Activated CD4-positive, CD25-positive, alpha-beta regulatory T cell (primary cell): ENCODE measurements around the gene EMP3.

Source experiments
- DNase-seq, 4 experiments: peaks; one replicate each; lab custom pipeline; 2025; lab: John Stamatoyannopoulos, UW

EMP3 gene

GRCh38 chr19:48318286-48318987, 6.9 kb upstream of the EMP3 start:
- DNase-seq = no peak

- DNase-seq = peak; percentile 57 to 71 (median 64)
Observed at GRCh38 chr19:48319647-48320541, 5.5 kb upstream of the EMP3 start.

- peak; percentile 78 to 88 (median 84) for DNase-seq
Observed at GRCh38 chr19:48321372-48321621, 4.1 kb upstream of the EMP3 start.

GRCh38 chr19:48321622-48322591, 3.4 kb upstream of the EMP3 start:
- peak; percentile 96 to 99 (median 98) for DNase-seq

- DNase-seq = peak in 2 of 4 experiments; percentile 14 to 16
Observed at GRCh38 chr19:48329167-48329891, 4.0 kb downstream of the EMP3 start.

DNA sequence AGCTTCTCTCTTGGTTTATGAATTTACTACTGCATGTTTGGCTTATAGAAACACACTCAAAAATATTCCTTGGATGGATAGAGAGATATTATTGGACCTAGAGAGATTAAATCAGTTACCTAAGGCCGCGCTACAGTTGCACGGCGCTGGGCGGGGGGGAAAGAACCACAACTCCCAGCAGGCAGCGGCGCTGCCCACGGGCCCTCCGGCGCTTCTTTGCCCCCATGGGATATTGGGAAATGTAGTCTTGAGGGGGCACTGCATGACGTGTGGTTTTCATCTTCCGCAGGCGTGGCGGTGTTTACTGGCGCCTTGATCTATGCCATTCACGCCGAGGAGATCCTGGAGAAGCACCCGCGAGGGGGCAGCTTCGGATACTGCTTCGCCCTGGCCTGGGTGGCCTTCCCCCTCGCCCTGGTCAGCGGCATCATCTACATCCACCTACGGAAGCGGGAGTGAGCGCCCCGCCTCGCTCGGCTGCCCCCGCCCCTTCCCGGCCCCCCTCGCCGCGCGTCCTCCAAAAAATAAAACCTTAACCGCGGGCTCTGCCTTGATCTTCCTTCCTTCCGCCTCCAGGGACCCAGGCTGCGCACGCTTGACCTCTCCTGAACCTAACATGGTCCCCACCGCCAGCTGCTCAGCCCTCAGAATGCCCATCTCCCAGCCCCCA, 4.8 kb downstream of the EMP3 start:
- peak; percentile 55 to 78 (median 66) for DNase-seq

DNA sequence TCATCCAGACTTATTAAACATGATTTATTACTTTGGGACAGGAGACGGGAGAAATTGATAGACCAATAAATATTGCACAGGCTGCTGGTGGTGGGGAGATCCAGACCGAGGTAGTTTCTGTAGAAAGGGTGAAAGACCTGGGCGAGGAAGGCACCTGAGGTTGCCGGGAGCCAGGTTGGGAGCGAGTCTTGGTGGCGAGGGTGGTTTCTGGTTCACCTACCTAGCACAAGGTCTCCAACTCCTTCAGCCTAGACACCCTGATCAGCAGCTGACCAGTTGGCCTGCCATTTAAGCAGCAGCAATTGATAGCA, 7.0 kb downstream of the EMP3 start:
- no peak for DNase-seq

GRCh38 chr19:48332662-48333466, 7.5 kb downstream of the EMP3 start:
- peak; percentile 72 to 92 (median 81) for DNase-seq

GRCh38 chr19:48333467-48334384, 8.4 kb downstream of the EMP3 start:
- peak; percentile 78 to 93 (median 89) for DNase-seq

- DNase-seq = no peak
Observed at GRCh38 chr19:48338253-48338755, 13.0 kb downstream of the EMP3 start.

DNA sequence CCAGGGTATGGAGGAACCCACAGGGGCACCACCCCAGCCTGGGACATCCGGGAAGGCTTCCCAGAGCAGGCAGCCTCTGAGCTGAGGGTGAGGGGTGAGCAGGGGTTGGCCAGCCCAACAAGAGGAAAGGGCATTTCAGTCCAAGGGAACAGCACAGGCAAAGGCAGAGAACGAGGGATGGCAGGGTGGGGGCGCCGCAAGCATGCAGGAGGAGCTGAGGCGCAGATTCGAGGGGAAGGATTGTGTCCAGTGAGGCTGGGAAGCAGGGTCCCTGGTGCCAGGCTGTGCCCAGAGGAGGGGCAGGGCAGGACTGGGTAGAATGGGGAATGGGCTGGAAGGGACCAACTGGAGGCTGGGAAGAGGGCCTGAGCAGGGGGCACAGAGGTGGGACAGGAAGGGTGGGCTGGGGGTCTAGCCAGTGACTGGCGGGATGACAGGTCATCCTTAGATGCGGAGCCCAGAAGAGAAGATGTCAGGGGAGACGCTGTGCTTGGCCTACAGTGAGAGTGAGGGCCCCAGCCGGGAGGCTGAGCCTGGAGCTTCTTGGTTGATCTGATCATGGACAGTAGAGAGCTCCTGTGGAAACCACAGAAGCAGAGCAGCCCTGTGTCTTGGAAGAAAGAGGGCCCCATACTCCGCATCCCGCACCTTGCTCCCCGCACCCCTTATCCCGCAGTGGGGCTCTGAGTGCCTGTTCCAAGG, 13.6 kb downstream of the EMP3 start:
- DNase-seq = no peak

- DNase-seq = no peak
Observed at GRCh38 chr19:48340995-48341394, 15.6 kb downstream of the EMP3 start.

- DNase-seq = no peak
Observed at GRCh38 chr19:48341515-48342413, 16.4 kb downstream of the EMP3 start.

- no peak for DNase-seq
Observed at GRCh38 chr19:48342414-48342738, 17.0 kb downstream of the EMP3 start.

DNA sequence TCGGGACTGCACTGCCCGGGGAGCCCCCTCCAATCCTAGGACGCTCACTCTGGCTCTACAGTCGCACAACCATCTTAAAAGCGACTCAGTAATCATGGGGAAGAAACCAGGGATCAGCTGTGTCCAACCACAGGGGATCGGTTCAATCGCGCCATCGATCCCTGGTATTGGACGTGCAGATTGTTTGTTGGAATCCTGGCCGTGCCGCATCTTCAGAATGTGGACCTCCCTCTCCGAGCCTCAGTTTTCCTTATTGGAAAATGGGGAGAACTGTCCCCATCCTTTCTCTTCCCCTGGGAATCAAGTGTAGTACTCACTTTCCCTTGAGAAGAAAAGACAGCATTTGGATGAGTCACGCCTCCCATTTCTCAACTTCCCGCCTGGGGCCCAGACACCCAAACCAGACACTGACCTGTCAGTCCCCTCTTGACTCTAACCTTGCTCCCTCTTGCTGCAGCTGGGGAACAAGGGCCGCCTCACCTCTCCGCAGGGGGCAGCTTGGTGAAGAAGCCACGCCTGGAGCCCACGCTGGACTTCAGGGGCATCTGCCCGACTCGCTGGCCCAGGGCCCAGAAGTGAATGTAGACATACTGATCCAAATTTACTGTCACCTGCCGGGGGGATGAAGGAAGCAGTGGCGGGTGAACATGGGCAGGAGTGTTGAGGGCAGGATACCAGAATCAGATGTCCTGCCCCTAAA, 17.6 kb downstream of the EMP3 start:
- no peak for DNase-seq

- no peak for DNase-seq
Observed at GRCh38 chr19:48344892-48345291, 19.5 kb downstream of the EMP3 start.

DNA sequence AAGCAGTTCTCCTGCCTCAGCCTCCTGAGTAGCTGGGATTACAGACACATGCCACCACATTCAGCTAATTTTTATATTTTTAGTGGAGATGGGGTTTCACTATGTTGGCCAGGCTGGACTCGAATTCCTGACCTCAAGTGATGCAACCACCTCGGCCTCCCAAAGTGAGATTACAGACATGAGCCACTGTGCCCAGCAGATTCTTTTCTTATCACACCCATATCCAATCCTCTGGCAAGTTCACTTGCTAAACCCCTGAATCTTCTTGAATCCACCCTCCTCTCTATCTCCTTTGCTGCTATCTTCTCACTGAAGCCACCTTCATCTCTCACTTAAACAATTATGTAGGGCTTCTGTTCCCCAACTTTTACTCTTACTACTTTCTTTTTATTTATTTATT, 20.8 kb downstream of the EMP3 start:
- DNase-seq = no peak
